K562 (cell line): Measurements from ENCODE around the gene SPIRE1. TPM values are rescaled to one million over a fixed set of nuclear protein-coding genes. Genes with fewer than 3 reads are reported as not detected.
A peak's percentile ranks its signal among the peaks of the same experiment; 100 is the strongest.

Experiments
- ATAC-seq: fragments of 200-7000 bp; cut with Tn5 transposase; 3 replicates; pipeline ENCODE4 v1.9.1; 2020; ENCODE audit warnings: moderate library complexity
- BruUV-seq: library from RNA; stranded (reverse); fragments of 400-500 nt; replicated peaks from 2 replicates; lab custom pipeline; 2021; lab: Mats Ljungman, UMichigan
- CTCF ChIA-PET: fragments of 300-600 bp; formaldehyde crosslinking; extraction: SDS; loops from one replicate; lab custom pipeline; 2021; ENCODE audit warnings: low intra/inter-chr PET ratio; lab: Yijun Ruan, JAX
- POLR2A ChIA-PET: fragments of 300-600, 350-650 bp; sonication (Branson Sonifier 250); formaldehyde crosslinking; extraction: SDS; loops from one replicate; lab custom pipeline; 2021; ENCODE audit warnings: antibody characterized with exemption, inconsistent platforms; lab: Yijun Ruan, JAX
- DNase-seq, 4 experiments: peaks; one replicate each; pipeline versions ENCODE4 v3.0.0 to v3.0.0-alpha.2; 2011 to 2018; ENCODE audit warnings: low spot score in 3 of 4, mixed read lengths in 3 of 4; ENCODE audit errors: extremely low read depth in 1 of 4
- FAIRE-seq: peaks from 2 replicates; lab custom pipeline; 2011; peaks lifted over from hg19 to GRCh38; lab: Jason Lieb, UNC
- H2AFZ ChIP-seq: 2 replicates; pipeline ENCODE4 v1.6.0; 2011; ENCODE audit warnings: low read depth, low read length, control low read depth, inconsistent platforms
- H3K27ac ChIP-seq: fragments of 200-600 bp; 3 replicates; pipeline ENCODE4 v1.8.0; 2011; ENCODE audit warnings: low read depth, mild to moderate bottlenecking, control low read depth, inconsistent platforms, low read length, moderate library complexity, mixed read lengths; ENCODE audit errors: extremely low read depth
- H3K27me3 ChIP-seq, 2 experiments: fragments of 300-600 bp in 1 of 2; 2 replicates in 1 of 2; 3 replicates in 1 of 2; pipeline versions ENCODE4 v1.6.0 to v1.8.0; 2011; ENCODE audit warnings: inconsistent platforms in 2 of 2, low read length in 2 of 2, mild to moderate bottlenecking in 1 of 2, mixed read lengths in 1 of 2, moderate library complexity in 1 of 2; ENCODE audit not compliant: control insufficient read depth in 2 of 2, insufficient read depth in 2 of 2
- H3K36me3 ChIP-seq: fragments of 300-600 bp; 3 replicates; pipeline ENCODE4 v1.8.0; 2011; ENCODE audit warnings: mild to moderate bottlenecking, low read length, inconsistent platforms; ENCODE audit not compliant: control insufficient read depth, insufficient read depth
- H3K4me1 ChIP-seq, 2 experiments: fragments of 200-600 bp in 1 of 2; replicated peaks in 1 of 2; 2 replicates in 1 of 2; 3 replicates in 1 of 2; pipeline versions ENCODE4 v1.5.1 to v1.8.0; 2011; ENCODE audit warnings: inconsistent platforms in 2 of 2, low read length in 2 of 2, mild to moderate bottlenecking in 1 of 2, mixed read lengths in 1 of 2, moderate library complexity in 1 of 2; ENCODE audit not compliant: control insufficient read depth in 2 of 2, insufficient read depth in 2 of 2
- H3K4me2 ChIP-seq: 2 replicates; pipeline ENCODE4 v1.6.1; 2011; ENCODE audit warnings: low read length, control low read depth, inconsistent platforms, mixed read lengths; ENCODE audit not compliant: insufficient read depth
- H3K4me3 ChIP-seq: fragments of 200-600 bp; sonication (generic), shearing (Covaris generic); 2 replicates; pipeline ENCODE4 v1.5.1; 2016; ENCODE audit warnings: control low read depth, inconsistent platforms
- H3K79me2 ChIP-seq: fragments of 200-600 bp; 3 replicates; pipeline ENCODE4 v1.8.0; 2011; ENCODE audit warnings: low read length, inconsistent platforms; ENCODE audit not compliant: control insufficient read depth, insufficient read depth
- H3K9ac ChIP-seq, 2 experiments: 2 replicates each; pipeline versions ENCODE4 v1.6.0 to v1.6.1; 2011; ENCODE audit warnings: low read depth in 2 of 2, low read length in 2 of 2, control low read depth in 1 of 2, inconsistent platforms in 1 of 2, mild to moderate bottlenecking in 1 of 2, mixed read lengths in 1 of 2; ENCODE audit not compliant: insufficient read depth in 1 of 2
- H3K9me1 ChIP-seq: one replicate; pipeline ENCODE4 v1.6.0; 2011; ENCODE audit warnings: inconsistent platforms, mild to moderate bottlenecking, low read length, moderate library complexity; ENCODE audit not compliant: control insufficient read depth, insufficient read depth
- H3K9me3 ChIP-seq: replicated peaks from 2 replicates; pipeline ENCODE4 v1.5.1; 2011; ENCODE audit warnings: low read depth, low read length, inconsistent platforms; ENCODE audit not compliant: control insufficient read depth, insufficient read depth
- H4K20me1 ChIP-seq: replicated peaks from 2 replicates; pipeline ENCODE4 v1.6.1; 2011; ENCODE audit warnings: low read length, inconsistent platforms, mixed read lengths; ENCODE audit not compliant: control insufficient read depth, insufficient read depth
- CBX2 ChIP-seq: fragments of 200-600 bp; sonication (generic); IDR thresholded peaks from one replicate; pipeline ENCODE4 v1.6.1; 2012; ENCODE audit warnings: mild to moderate bottlenecking, low read length, inconsistent platforms; ENCODE audit not compliant: insufficient read depth, poor library complexity, severe bottlenecking
- CBX5 ChIP-seq: IDR thresholded peaks from 2 replicates; pipeline ENCODE4 v1.6.1; 2014; ENCODE audit warnings: low read depth, borderline replicate concordance
- CBX8 ChIP-seq: fragments of 200-600 bp; sonication (generic); IDR thresholded peaks from 2 replicates; pipeline ENCODE4 v1.6.1; 2012; ENCODE audit warnings: borderline replicate concordance, mixed run types, low read depth, mild to moderate bottlenecking, moderate library complexity, mixed read lengths, low read length, control low read depth, inconsistent platforms; ENCODE audit not compliant: poor library complexity, severe bottlenecking; ENCODE audit errors: extremely low read depth
- EGR1 ChIP-seq: fragments of 450-650 bp; conservative IDR thresholded peaks from 2 replicates; pipeline ENCODE4 v1.6.1; 2017; ENCODE audit warnings: mild to moderate bottlenecking
- GABPB1 ChIP-seq: sonication (generic); formaldehyde crosslinking; IDR thresholded peaks from 2 replicates; pipeline ENCODE4 v1.8.0; 2022; ENCODE audit warnings: mild to moderate bottlenecking, missing genetic modification reagents
- HBP1 ChIP-seq: fragments of 450-650 bp; formaldehyde crosslinking; IDR thresholded peaks from 2 replicates; pipeline ENCODE4 v1.4.0; 2022; ENCODE audit warnings: missing genetic modification characterization
- MAFG ChIP-seq: fragments of 450-650 bp; conservative IDR thresholded peaks from 2 replicates; pipeline ENCODE4 v1.6.1; 2016; ENCODE audit warnings: missing genetic modification characterization, missing compliant biosample characterization
- MYNN ChIP-seq, 2 experiments: sonication (generic); formaldehyde crosslinking in 1 of 2; IDR thresholded peaks; 2 replicates each; pipeline versions ENCODE4 v1.5.0 to v1.6.1; 2016 to 2020; ENCODE audit warnings: antibody characterized with exemption in 1 of 2, missing genetic modification reagents in 1 of 2
- PHB ChIP-seq: fragments of 250-450 bp; sonication (Bioruptor Pico); IDR thresholded peaks from 2 replicates; pipeline ENCODE4 v1.5.0; 2021
- POLR2G ChIP-seq: fragments of 200-400 bp; formaldehyde crosslinking; IDR thresholded peaks from 2 replicates; pipeline ENCODE4 v1.6.1; 2017; ENCODE audit warnings: low read depth, mild to moderate bottlenecking, antibody characterized with exemption, low read length, moderate library complexity
- ZBTB43 ChIP-seq: sonication (generic); formaldehyde crosslinking; IDR thresholded peaks from 2 replicates; pipeline ENCODE4 v1.8.0; 2023; ENCODE audit warnings: mild to moderate bottlenecking, missing genetic modification reagents
- ZBTB9 ChIP-seq: fragments of 450-650 bp; formaldehyde crosslinking; IDR thresholded peaks from 2 replicates; pipeline ENCODE4 v1.4.0; 2020; ENCODE audit warnings: mild to moderate bottlenecking, moderate library complexity
- ZFP36 ChIP-seq: fragments of 150-350 bp; IDR thresholded peaks from 2 replicates; pipeline ENCODE4 v1.6.1; 2018; ENCODE audit warnings: low read length, low read depth; ENCODE audit not compliant: partially characterized antibody
- ZNF12 ChIP-seq: sonication (generic); formaldehyde crosslinking; IDR thresholded peaks from 2 replicates; pipeline ENCODE4 v1.4.0; 2020; ENCODE audit warnings: mild to moderate bottlenecking, missing genetic modification reagents
- WGBS: fragments of 100-300 bp; shearing (Covaris generic); methylation state at CpG from one replicate; pipeline ENCODE4 v1.1.6; 2016; ENCODE audit warnings: low coverage, mixed read lengths; ENCODE audit not compliant: insufficient coverage; ENCODE audit errors: missing lambda C conversion rate; 5-methylcytosine and 5-hydroxymethylcytosine counted together
- in situ Hi-C: fragments of 300-500 bp; cut with MboI; formaldehyde crosslinking; loops from 4 replicates; pipeline ENCODE4 v1.15.0; 2018; ENCODE audit warnings: inconsistent platforms, mixed read lengths
- intact Hi-C: fragments of 100-400 bp; cut with micrococcal nuclease; formaldehyde crosslinking; loops from 2 replicates; pipeline ENCODE4 v1.14.2; 2022
- polyA plus RNA-seq, 8 experiments: library from polyadenylated mRNA; depleted of rRNA in 4 of 8; stranded (reverse) in 5 of 8; unstranded in 3 of 8; fragments of >200 nt; fragmentation: Nextera tagmentation in 2 of 8; fragmentation: Illumina TruSeq in 1 of 8; extraction: Ambion mirVana in 2 of 8; extraction: Trizol in 1 of 8; gene quantifications; 2 replicates each; pipeline versions ENCODE4 v1.2.1 to v1.2.3, GENCODE V29; 2011 to 2014; ENCODE audit warnings: inconsistent platforms in 1 of 8, missing spikeins in 1 of 8
- total RNA-seq, 7 experiments: library from RNA; depleted of rRNA in 6 of 7; stranded (reverse); fragments of >200 nt in 6 of 7; fragmentation: Illumina TruSeq in 2 of 7; extraction: Trizol in 2 of 7; gene quantifications; 2 replicates each; pipeline versions ENCODE4 v1.2.1 to v1.2.3, GENCODE V29; 2011 to 2021; ENCODE audit warnings: low replicate concordance in 1 of 7
- TF ChIP-seq, protein P1 (sequence below): fragments of 250-450 bp; sonication (Bioruptor Pico); IDR thresholded peaks from 2 replicates; pipeline ENCODE4 v1.5.0; 2021

Gene SPIRE1
- total and polyA plus RNA-seq, 9 of the 15 experiments (the other 6 are each of a cell fraction or from before 2014, with no cell fraction given): 2.9 to 14.0 (median 10.2) TPM

DNA sequence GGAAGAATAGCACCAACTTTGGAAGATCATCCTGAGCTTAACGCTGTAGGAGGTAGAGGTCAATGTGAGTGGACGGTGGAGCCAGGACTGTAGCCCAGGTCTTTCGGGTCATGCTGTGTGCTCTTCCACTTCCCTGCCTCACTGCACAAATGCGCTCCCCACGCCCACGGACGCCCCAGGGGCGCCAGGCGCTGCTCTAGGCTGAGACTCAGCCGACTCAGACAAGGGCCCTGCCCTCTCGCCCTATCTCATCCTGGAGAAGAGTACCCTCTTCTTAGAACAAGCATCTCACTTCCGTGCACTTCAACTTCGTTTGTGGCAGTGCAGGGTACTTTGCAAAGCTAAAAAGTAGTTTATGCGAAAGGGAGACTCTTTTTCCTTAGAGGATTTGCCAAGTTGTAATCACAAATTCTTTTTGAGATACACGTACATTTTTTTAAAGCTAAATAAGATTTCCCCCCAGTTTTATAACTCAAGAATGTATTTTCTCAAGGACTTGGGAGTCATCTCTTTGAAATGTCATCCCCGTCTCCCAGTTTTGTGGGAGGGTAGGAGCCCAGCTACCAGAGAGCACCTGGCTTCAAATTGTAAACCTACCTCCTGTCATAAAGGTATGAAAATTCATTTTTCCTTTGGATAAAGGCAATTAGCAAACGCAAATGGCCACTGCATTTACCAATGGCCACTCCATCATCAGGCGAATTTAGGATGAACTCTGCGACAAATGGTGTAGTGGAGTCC lies 251.4 kb downstream of the SPIRE1 start:
- WGBS: 11% methylated on average over 19 of the region's 19 CpGs
- no peak overlapping the region for H3K27ac ChIP-seq
- H3K9ac ChIP-seq: 0 out of 4 replicates have a peak overlapping the region, but pooled peaks of 1 of the 2 experiments have one; percentile 63
- H3K9me3 ChIP-seq: no peaks in the 10 kb centered on the region
- no peaks in the 10 kb centered on the region for H3K9me1 ChIP-seq
- intact Hi-C loops: no loop called here
- BruUV-seq: no TSS peak
- ChIA-PET POLR2A (interaction anchor here (0.9 to 1.5 kb wide), 3 partner anchors 11 to 98 kb away, joined by 3 to 6 read pairs (median 5); no protein-coding TSS in a partner anchor), CTCF (no interaction called here)
- peaks cover 3 to 4% of the 10 kb centered on the region in 2 experiments; a peak in 2 of 5 replicates for H3K27me3 ChIP-seq
- in situ Hi-C loops: no loop called here
- TF ChIP-seq EGR1: peak; percentile 76
- peak; percentile 95 for TF ChIP-seq CBX2
- TF ChIP-seq PHB (CRISPR knock-in tag): no peak
- TF ChIP-seq POLR2G: no peak
- no peak for TF ChIP-seq ZBTB43 (CRISPR knock-in tag)
- no peak for TF ChIP-seq MAFG (tag)
- TF ChIP-seq ZBTB9 (CRISPR knock-in tag): no peak
- TF ChIP-seq, protein P1, sequence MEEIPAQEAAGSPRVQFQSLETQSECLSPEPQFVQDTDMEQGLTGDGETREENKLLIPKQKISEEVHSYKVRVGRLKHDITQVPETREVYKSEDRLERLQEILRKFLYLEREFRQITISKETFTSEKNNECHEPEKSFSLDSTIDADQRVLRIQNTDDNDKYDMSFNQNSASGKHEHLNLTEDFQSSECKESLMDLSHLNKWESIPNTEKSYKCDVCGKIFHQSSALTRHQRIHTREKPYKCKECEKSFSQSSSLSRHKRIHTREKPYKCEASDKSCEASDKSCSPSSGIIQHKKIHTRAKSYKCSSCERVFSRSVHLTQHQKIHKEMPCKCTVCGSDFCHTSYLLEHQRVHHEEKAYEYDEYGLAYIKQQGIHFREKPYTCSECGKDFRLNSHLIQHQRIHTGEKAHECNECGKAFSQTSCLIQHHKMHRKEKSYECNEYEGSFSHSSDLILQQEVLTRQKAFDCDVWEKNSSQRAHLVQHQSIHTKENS (CRISPR knock-in tag): no peak
- no peak for TF ChIP-seq MYNN (IDR thresholded peaks at IDR 0.05)
- no peak for TF ChIP-seq MYNN (CRISPR knock-in tag; IDR thresholded peaks at IDR 0.05)
- TF ChIP-seq ZNF12: no peak
- no peak for TF ChIP-seq HBP1 (CRISPR knock-in tag)
- peak; percentile 96 for TF ChIP-seq CBX8
- peak; percentile 10 for TF ChIP-seq ZFP36
- no peak for TF ChIP-seq CBX5
- TF ChIP-seq GABPB1 (CRISPR knock-in tag): no peak
- H3K4me3 ChIP-seq: no peak overlapping the region
- FAIRE-seq (no peak), DNase-seq (peak in 2 of 4 experiments; percentile 9 to 41), ATAC-seq (no peak; the same call in 2 of the 3 replicates)
- peaks cover 35 to 47% of the 10 kb centered on the region in 2 experiments; a peak in 4 of 5 replicates for H3K4me1 ChIP-seq
- peak overlapping the region; percentile 40 for H3K4me2 ChIP-seq
- H3K36me3 ChIP-seq: no peaks in the 10 kb centered on the region
- no peaks in the 10 kb centered on the region for H4K20me1 ChIP-seq
- H2AFZ ChIP-seq: no peak overlapping the region
- peaks cover 16% of the 10 kb centered on the region for H3K79me2 ChIP-seq
